Measurements from ENCODE around the gene ZSWIM2. TPM values are rescaled to one million over a fixed set of nuclear protein-coding genes. Genes with fewer than 3 reads are reported as not detected.

ZSWIM2 gene
- total and polyA plus RNA-seq, 2 experiments from 2014 or later, result not detected

DNA sequence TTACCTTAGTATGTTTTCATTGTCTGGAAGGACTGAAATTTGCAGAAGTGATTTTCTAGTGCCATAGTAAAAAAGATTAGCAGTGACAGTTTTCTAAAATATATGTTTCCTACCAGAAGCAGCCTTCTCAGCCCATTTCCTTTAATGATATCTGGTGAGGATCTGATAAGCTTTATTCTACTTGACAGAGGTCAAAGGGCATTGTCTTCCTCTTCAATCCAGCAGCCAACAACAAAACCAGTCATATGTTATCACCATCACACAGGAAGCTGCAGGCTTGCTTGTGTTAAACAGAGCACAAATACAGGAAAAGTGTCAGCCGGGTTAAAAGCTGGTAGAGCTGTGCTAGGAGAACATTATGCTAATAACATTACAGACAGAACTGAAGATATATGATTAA is 35.6 kb upstream of the ZSWIM2 start:
- H3K27me3 ChIP-seq (ENCODE audit: insufficient read depth), result no peaks in the 10 kb centered on the region
- Mint-ChIP-seq H3K9me3 (no peaks in the 10 kb centered on the region), H3K4me3 (no peak overlapping the region), H3K27ac (peak overlapping the region; percentile 58; the same call in 1 of the 2 replicates), H3K4me1 (no peaks in the 10 kb centered on the region), H3K36me3 (ENCODE audit: low read depth) (no peaks in the 10 kb centered on the region), H3K27me3 (ENCODE audit: insufficient read depth, low read depth, poor library complexity) (no peaks in the 10 kb centered on the region)
- H2AFZ ChIP-seq, result no peak overlapping the region
- no peaks in the 10 kb centered on the region for H3K79me2 ChIP-seq (replicated peaks; ENCODE audit: insufficient read depth)
- no peaks in the 10 kb centered on the region for H3F3A ChIP-seq (replicated peaks; ENCODE audit: low read depth)
- no peaks in the 10 kb centered on the region for H3K9me2 ChIP-seq (ENCODE audit: insufficient read depth)
- no peak overlapping the region for H3K4me2 ChIP-seq
- no peaks in the 10 kb centered on the region for H3K36me3 ChIP-seq (ENCODE audit: insufficient read depth)
- H4K20me1 ChIP-seq (replicated peaks; ENCODE audit: insufficient read depth), result no peaks in the 10 kb centered on the region
- TF ChIP-seq, protein P1, sequence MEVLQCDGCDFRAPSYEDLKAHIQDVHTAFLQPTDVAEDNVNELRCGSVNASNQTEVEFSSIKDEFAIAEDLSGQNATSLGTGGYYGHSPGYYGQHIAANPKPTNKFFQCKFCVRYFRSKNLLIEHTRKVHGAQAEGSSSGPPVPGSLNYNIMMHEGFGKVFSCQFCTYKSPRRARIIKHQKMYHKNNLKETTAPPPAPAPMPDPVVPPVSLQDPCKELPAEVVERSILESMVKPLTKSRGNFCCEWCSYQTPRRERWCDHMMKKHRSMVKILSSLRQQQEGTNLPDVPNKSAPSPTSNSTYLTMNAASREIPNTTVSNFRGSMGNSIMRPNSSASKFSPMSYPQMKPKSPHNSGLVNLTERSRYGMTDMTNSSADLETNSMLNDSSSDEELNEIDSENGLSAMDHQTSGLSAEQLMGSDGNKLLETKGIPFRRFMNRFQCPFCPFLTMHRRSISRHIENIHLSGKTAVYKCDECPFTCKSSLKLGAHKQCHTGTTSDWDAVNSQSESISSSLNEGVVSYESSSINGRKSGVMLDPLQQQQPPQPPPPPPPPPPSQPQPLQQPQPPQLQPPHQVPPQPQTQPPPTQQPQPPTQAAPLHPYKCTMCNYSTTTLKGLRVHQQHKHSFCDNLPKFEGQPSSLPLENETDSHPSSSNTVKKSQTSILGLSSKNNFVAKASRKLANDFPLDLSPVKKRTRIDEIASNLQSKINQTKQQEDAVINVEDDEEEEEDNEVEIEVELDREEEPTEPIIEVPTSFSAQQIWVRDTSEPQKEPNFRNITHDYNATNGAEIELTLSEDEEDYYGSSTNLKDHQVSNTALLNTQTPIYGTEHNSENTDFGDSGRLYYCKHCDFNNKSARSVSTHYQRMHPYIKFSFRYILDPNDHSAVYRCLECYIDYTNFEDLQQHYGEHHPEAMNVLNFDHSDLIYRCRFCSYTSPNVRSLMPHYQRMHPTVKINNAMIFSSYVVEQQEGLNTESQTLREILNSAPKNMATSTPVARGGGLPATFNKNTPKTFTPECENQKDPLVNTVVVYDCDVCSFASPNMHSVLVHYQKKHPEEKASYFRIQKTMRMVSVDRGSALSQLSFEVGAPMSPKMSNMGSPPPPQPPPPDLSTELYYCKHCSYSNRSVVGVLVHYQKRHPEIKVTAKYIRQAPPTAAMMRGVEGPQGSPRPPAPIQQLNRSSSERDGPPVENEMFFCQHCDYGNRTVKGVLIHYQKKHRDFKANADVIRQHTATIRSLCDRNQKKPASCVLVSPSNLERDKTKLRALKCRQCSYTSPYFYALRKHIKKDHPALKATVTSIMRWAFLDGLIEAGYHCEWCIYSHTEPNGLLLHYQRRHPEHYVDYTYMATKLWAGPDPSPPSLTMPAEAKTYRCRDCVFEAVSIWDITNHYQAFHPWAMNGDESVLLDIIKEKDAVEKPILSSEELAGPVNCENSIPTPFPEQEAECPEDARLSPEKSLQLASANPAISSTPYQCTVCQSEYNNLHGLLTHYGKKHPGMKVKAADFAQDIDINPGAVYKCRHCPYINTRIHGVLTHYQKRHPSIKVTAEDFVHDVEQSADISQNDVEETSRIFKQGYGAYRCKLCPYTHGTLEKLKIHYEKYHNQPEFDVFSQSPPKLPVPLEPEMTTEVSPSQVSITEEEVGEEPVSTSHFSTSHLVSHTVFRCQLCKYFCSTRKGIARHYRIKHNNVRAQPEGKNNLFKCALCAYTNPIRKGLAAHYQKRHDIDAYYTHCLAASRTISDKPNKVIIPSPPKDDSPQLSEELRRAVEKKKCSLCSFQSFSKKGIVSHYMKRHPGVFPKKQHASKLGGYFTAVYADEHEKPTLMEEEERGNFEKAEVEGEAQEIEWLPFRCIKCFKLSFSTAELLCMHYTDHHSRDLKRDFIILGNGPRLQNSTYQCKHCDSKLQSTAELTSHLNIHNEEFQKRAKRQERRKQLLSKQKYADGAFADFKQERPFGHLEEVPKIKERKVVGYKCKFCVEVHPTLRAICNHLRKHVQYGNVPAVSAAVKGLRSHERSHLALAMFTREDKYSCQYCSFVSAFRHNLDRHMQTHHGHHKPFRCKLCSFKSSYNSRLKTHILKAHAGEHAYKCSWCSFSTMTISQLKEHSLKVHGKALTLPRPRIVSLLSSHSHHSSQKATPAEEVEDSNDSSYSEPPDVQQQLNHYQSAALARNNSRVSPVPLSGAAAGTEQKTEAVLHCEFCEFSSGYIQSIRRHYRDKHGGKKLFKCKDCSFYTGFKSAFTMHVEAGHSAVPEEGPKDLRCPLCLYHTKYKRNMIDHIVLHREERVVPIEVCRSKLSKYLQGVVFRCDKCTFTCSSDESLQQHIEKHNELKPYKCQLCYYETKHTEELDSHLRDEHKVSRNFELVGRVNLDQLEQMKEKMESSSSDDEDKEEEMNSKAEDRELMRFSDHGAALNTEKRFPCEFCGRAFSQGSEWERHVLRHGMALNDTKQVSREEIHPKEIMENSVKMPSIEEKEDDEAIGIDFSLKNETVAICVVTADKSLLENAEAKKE (CRISPR knock-in tag; IDR thresholded peaks at IDR 0.05), result no peak
- TF ChIP-seq NANOG (IDR thresholded peaks at IDR 0.05; ENCODE audit: borderline replicate concordance) (no peak), EZH2 (IDR thresholded peaks at IDR 0.05; ENCODE audit: low read depth, unreplicated experiment) (no peak)
- H3K4me3 ChIP-seq, result no peak overlapping the region
- ATAC-seq, result no peak
- DNase-seq (ENCODE audit: low spot score), result no peak
- no peaks in the 10 kb centered on the region for H3K4me1 ChIP-seq (ENCODE audit: insufficient read depth)
- no peak overlapping the region for H3K27ac ChIP-seq (ENCODE audit: low read depth)

DNA sequence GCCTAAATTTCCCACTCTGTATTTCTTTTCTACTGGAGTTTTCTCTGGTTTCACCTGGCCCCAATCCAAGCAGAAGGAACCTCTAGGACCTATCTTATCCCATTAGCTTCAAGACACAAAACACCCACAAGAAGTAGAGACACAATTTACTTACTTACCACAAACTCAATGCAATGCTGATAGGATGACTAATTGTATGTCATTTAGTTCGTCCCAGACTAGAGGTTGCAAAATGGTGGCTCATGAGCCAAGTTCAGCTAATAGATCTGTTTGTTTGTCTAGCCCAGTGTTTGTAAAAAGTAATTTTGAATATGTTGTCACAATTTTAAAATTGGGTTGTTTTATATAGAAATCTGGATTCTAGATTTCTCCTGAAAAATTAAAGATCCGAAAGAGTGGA is 34.7 kb upstream of the ZSWIM2 start:
- H3K27me3 ChIP-seq (ENCODE audit: insufficient read depth), result no peaks in the 10 kb centered on the region
- no peaks in the 10 kb centered on the region for H3K4me1 ChIP-seq (ENCODE audit: insufficient read depth)
- Mint-ChIP-seq H3K4me1 (no peaks in the 10 kb centered on the region), H3K36me3 (ENCODE audit: low read depth) (no peaks in the 10 kb centered on the region), H3K27me3 (ENCODE audit: insufficient read depth, low read depth, poor library complexity) (no peaks in the 10 kb centered on the region), H3K4me3 (no peak overlapping the region), H3K27ac (no peak overlapping the region), H3K9me3 (no peaks in the 10 kb centered on the region)
- no peaks in the 10 kb centered on the region for H3K79me2 ChIP-seq (replicated peaks; ENCODE audit: insufficient read depth)
- no peaks in the 10 kb centered on the region for H3F3A ChIP-seq (replicated peaks; ENCODE audit: low read depth)
- no peak overlapping the region for H3K27ac ChIP-seq (ENCODE audit: low read depth)
- no peak overlapping the region for H3K4me2 ChIP-seq
- no peak for ATAC-seq
- no peak overlapping the region for H3K4me3 ChIP-seq
- DNase-seq (ENCODE audit: low spot score), result no peak
- no peaks in the 10 kb centered on the region for H3K9me2 ChIP-seq (ENCODE audit: insufficient read depth)
- H3K36me3 ChIP-seq (ENCODE audit: insufficient read depth), result no peaks in the 10 kb centered on the region
- no peaks in the 10 kb centered on the region for H4K20me1 ChIP-seq (replicated peaks; ENCODE audit: insufficient read depth)
- H2AFZ ChIP-seq, result 0 out of 2 replicates have a peak overlapping the region, but pooled peaks have one; percentile 8
- TF ChIP-seq EZH2phosphoT487 (IDR thresholded peaks at IDR 0.05; ENCODE audit: unreplicated experiment) (no peak), CREB1 (CRISPR knock-in tag; IDR thresholded peaks at IDR 0.05; ENCODE audit: low read depth) (no peak), JUNB (IDR thresholded peaks at IDR 0.05; ENCODE audit: unreplicated experiment) (no peak), EZH2 (IDR thresholded peaks at IDR 0.05; ENCODE audit: low read depth, unreplicated experiment) (no peak)
- TF ChIP-seq, protein P2, sequence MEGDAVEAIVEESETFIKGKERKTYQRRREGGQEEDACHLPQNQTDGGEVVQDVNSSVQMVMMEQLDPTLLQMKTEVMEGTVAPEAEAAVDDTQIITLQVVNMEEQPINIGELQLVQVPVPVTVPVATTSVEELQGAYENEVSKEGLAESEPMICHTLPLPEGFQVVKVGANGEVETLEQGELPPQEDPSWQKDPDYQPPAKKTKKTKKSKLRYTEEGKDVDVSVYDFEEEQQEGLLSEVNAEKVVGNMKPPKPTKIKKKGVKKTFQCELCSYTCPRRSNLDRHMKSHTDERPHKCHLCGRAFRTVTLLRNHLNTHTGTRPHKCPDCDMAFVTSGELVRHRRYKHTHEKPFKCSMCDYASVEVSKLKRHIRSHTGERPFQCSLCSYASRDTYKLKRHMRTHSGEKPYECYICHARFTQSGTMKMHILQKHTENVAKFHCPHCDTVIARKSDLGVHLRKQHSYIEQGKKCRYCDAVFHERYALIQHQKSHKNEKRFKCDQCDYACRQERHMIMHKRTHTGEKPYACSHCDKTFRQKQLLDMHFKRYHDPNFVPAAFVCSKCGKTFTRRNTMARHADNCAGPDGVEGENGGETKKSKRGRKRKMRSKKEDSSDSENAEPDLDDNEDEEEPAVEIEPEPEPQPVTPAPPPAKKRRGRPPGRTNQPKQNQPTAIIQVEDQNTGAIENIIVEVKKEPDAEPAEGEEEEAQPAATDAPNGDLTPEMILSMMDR (conservative IDR thresholded peaks at IDR 0.05; ENCODE audit: low read depth in 2 of 2), result no peak
